Dedifferentiated amniotic fluid mesenchymal stem cell (primary cell): Measurements from ENCODE around the gene EVA1B.

Experiments used
- DNase-seq: peaks from one replicate; pipeline ENCODE4 v3.0.0-alpha.2; 2016; ENCODE audit errors: extremely low spot score

EVA1B gene

DNA sequence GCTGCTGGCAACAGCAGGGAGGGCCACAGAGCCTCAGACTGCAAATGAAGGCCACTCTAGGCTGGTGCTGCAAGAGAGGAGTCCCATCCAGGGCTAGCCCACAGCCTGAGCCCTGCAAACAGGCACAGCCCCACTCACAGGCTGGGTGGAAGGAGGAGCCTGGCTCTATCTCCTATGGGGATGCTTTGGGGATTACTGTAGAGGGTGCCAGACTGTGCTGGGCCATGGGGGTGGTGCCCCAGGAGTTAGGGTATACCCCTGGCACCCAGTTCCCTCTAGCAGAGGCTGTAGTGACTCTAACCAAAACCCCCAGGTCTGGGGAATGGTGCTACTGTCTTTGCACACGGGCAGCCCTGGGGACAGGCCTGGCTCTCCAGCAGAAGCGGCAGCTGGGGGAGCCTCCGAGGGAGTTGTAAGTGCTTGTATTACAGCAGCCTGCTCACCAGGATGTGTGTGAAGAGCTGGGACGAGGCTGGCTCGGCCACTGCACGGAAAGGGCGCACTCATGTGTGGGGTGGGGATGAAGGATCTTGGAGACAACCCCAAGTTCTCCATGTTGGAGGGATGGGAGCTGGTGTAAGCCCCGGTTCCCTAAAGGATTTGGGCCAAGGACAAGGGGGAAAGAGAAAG, 23.4 kb upstream of the EVA1B start:
- no peak for DNase-seq

DNA sequence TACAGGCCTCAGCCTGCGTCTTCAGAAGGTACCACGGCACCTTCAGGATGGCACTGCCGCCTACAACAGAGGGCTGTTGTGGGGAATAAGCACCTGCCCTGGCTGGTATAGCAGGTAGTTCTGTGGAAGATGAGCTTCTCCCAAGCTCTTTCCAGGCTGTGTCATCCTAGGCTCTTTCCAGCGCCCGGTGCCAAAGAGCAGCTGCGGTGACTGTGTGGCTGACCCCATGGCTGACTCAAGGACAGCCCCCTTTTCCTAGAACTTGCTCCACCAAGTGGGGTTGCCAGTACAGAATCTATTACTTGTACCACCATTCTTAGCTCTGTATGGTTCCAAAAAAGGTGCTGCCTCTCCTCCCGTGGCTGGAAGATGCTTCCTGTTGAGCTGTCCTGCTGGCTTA, 21.9 kb upstream of the EVA1B start:
- DNase-seq = no peak

DNA sequence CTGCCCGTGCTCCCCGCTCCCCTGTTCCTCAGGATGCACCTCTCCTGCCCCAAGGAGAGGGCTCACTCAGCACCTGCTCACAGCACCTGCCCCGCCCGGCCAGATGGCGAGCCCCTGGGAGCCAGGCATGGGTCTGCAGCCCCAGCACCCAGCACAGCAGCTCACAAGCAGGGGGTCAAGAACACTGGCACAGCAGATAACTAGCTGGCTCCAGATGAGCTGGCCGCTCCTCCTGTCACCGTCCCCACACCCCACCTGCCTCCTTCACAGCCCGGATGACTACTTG, 20.9 kb upstream of the EVA1B start:
- no peak for DNase-seq

- DNase-seq = no peak
These were observed 20.4 kb upstream of the EVA1B start for GRCh38 chr1:36343651-36344394.

- DNase-seq = no peak
These were observed 19.2 kb upstream of the EVA1B start for GRCh38 chr1:36342426-36343185.

GRCh38 chr1:36341626-36342320, 18.3 kb upstream of the EVA1B start:
- no peak for DNase-seq

GRCh38 chr1:36339615-36340014, 16.2 kb upstream of the EVA1B start:
- DNase-seq = no peak

- no peak for DNase-seq
These were observed 15.8 kb upstream of the EVA1B start for GRCh38 chr1:36339215-36339614.

DNA sequence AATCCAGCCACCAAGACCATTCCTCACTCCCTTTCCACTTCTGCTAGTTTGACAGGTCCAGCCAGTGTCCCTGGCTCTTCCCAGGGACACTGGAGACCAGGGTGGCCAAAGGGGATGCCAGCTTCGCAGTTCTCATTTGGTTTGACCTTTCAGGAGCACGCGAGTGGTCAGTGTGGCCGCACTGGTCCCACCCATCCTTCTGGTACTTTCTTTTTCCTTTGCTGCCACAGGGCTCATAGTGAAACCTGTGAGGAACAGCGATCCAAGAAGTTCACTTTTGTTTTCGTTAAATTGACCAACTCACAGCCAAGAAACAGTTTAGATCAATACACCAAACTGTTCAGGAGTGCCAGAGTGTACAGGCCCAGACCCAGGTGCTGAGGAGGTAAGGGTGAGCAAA, 14.4 kb upstream of the EVA1B start:
- DNase-seq = no peak

DNA sequence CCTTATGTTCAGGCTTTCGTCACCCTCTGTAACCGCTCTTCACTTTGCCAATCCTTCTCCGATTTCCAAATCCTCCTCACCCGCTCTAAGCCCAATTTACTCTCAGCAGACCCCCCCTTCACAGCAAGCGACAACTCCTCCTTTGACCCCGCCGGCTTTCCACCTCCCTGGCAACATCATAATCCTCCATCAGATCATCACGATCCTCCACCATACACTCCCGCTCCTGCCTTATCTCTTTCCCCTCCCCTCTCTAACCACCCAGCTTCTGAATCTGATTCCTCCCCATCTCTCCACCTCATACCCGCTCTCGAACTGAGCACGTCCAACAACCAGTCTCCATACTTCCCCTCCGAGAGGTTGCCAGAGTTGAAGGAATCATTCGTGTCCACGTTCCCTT, 7.5 kb upstream of the EVA1B start:
- no peak for DNase-seq

- DNase-seq = no peak
These were observed 6.4 kb upstream of the EVA1B start for GRCh38 chr1:36329817-36330216.

DNA sequence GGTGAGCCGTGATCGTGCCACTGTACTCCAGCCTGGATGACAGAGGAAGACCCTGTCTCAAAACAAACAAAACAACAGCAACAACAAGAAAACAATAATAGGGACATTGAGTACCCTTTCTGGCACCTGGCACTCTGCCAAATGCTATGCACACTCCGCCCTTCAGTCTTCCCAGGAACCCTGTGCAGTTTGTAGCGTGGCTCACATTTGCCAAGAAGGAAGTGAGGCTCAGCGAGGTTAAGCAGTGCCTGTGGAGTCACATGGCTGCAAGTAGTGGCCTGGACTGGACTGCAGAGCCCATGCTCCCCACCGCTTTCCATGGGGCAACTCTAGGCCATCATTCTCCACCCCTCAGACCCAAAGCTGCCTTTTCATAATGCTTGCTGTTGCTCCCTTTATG, 5.3 kb upstream of the EVA1B start:
- no peak for DNase-seq

DNA sequence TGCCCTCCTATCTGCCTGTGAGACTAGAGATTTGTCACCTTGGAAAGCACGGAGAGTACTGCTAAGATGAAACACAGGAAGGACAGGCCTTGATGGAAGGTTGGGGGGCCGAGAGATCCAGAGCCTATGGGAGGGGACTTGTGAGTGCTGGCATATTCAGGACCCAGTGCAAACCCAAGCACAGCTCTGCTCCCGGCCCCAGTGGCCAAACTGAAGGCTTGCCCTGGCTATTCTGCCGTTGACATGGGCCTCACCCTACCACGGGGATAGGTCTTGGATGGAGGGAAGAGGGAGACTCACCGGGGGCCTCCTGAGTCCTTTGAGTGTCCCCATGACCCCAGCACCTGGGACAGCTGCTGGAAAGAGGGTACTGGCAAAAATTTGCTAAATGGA, 4.6 kb upstream of the EVA1B start:
- DNase-seq = no peak

DNA sequence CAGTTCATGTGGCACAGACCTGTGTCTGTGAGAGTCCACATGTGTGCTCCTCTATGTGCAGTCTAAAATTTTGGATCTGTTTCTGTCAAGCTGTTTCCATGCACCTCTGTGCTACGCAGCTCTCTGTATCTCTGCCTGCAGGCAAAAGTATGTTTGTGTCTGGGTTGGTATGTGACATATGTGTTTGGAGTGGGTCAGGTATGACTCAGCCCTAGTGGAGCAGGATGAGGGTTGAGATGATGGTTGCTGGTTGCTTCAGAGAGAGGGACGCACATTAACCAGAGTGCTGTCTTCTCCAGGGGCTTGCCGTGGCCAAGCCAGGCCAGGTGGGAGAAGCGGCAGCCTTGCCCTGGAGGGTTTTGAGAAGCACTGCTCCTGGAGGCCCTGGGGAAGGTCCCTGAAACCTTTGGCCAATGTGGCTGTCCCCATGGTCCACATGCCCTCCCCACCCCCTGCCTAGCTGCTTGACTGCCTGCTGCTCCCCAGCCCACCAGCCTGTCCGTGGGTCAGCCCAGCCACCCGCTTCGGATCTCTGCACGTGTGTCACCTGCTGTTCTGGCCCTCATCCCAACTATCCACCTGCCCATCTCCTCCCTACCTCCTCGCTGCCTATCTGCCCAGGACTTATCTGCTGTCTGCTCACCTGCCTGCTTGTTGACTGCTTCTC, 4.1 kb upstream of the EVA1B start:
- peak; percentile 23 for DNase-seq

DNA sequence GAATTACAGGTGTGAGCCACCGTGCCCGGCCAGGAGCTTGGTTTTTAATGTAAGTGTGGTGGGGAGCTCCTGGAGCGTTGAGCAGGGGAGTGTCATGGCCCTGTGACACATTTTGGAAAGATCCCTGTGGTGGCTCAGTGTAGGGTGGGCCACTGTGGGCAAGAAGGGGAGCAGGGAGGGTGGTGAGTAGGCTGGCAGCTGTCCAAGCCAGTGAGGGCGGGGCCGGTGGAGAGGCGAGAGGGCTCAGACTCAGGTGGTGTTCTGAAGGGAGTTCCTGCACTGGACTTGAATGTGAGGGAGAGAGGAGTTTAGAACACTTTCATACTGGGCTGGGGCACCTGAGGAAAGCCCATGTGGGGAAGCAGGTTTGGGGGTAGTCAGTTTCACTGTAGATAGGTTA, 3.1 kb upstream of the EVA1B start:
- DNase-seq = no peak

DNA sequence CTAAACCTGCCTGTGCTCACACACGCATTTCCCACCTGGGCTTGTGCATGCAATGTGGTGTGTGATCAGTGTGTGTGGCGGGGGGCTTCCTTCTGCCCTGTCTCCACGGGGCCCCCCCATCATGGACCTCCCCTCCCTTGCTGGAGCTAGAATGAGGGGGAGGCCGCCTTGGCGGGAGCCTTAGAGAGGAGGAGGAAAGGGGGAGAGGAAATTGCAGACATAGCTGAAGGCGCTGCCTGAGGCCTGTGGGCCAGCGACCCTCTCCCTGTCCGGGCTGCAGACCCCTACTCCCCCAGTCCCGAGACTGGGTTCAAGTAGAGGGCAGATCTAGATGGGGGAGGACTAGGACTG, 883 bp upstream of the EVA1B start:
- DNase-seq = no peak

GRCh38 chr1:36322786-36323635, 434 bp downstream of the EVA1B start:
- DNase-seq = peak; percentile 31

- DNase-seq = no peak
These were observed 1.2 kb downstream of the EVA1B start for GRCh38 chr1:36322041-36322785.

- peak; percentile 96 for DNase-seq
These were observed 2.1 kb downstream of the EVA1B start for GRCh38 chr1:36321119-36321951.

GRCh38 chr1:36320767-36321118, 2.7 kb downstream of the EVA1B start:
- no peak for DNase-seq
